Esophagus squamous epithelium (tissue), 5 donors: Measurements from ENCODE around the gene RASGEF1C. TPM values are rescaled to one million over a fixed set of nuclear protein-coding genes. Genes with fewer than 3 reads are reported as not detected.
"Not testable (repeated sequence)": the region's sequence is repeated elsewhere in the genome, so short reads cannot be mapped to it uniquely, and the experiment has no call there.

ENCODE experiments used
- DNase-seq: peaks from one replicate; lab custom pipeline; 2025; lab: John Stamatoyannopoulos, UW
- H3K27ac ChIP-seq, 4 donors: fragments of 200-600 bp; sonication (generic); one replicate each; pipeline ENCODE4 v1.5.1; 2016 to 2019; ENCODE audit warnings: mild to moderate bottlenecking in 1 of 4
- H3K27me3 ChIP-seq, 4 donors: fragments of 200-600 bp; sonication (generic); 1 replicate in 3 of 4; 2 replicates in 1 of 4; pipeline versions ENCODE4 v1.5.1 to v1.6.0; 2017 to 2021; ENCODE audit warnings: antibody characterized with exemption in 1 of 4
- H3K36me3 ChIP-seq, 3 donors: fragments of 200-600 bp; sonication (generic); one replicate each; pipeline ENCODE4 v1.5.1; 2016 to 2019
- H3K4me1 ChIP-seq, 3 donors: fragments of 200-600 bp; sonication (generic); one replicate each; pipeline ENCODE4 v1.5.1; 2017 to 2019
- H3K4me3 ChIP-seq, 4 donors: fragments of 200-600 bp; sonication (generic); 1 replicate in 3 of 4; 2 replicates in 1 of 4; pipeline ENCODE4 v1.5.1; 2016 to 2019; ENCODE audit warnings: mild to moderate bottlenecking in 2 of 4, moderate library complexity in 1 of 4
- H3K9me3 ChIP-seq, 3 donors: fragments of 200-600 bp; sonication (generic); one replicate each; pipeline ENCODE4 v1.5.1; 2016 to 2019
- CTCF ChIP-seq, 6 experiments: fragments of 450-650 bp in 4 of 6; fragments of 200-600 bp in 2 of 6; sonication (generic) in 2 of 6; IDR thresholded peaks; one replicate each; pipeline ENCODE4 v1.5.1; 2016 to 2019; ENCODE audit warnings: antibody characterized with exemption in 6 of 6, mild to moderate bottlenecking in 4 of 6, moderate library complexity in 4 of 6
- POLR2A ChIP-seq, 4 donors: fragments of 450-650 bp; IDR thresholded peaks; one replicate each; pipeline ENCODE4 v1.6.1; 2017; ENCODE audit warnings: antibody characterized with exemption in 4 of 4, mild to moderate bottlenecking in 4 of 4, moderate library complexity in 3 of 4
- WGBS, 2 donors: methylation state at CpG; one replicate each; pipeline ENCODE4 v1.1.5; 2018; 5-methylcytosine and 5-hydroxymethylcytosine counted together
- intact Hi-C: fragments of 100-400 bp; cut with DNase I; formaldehyde crosslinking; loops from one replicate; pipeline ENCODE4 v1.15.0; 2022
- total RNA-seq, 4 donors: library from RNA; depleted of rRNA; stranded (reverse); fragments of >200 nt; gene quantifications; one replicate each; pipeline ENCODE4 v1.1.0, GENCODE V29; 2016
- donor health status: DM: yes; HTN: yes; CAD: no.

The RASGEF1C gene
- total RNA-seq, 4 donors from 2014 or later = 0.19 to 0.26 TPM; not detected in 2

GRCh38 chr5:180093651-180094382 lies 115.2 kb downstream of the RASGEF1C start:
- H3K4me3 ChIP-seq = no peak overlapping the region
- TF ChIP-seq CTCF (IDR thresholded peaks at IDR 0.05) = no peak
- TF ChIP-seq POLR2A (IDR thresholded peaks at IDR 0.05) = peak in 1 of 4 donors; percentile 16
- WGBS, 2 donors = 66 to 73% methylated on average over 9 of the region's 9 CpGs
- no peaks in the 10 kb centered on the region for H3K36me3 ChIP-seq
- H3K27ac ChIP-seq = peak overlapping the region in 1 of 4 donors; percentile 6
- no peaks in the 10 kb centered on the region for H3K9me3 ChIP-seq
- peaks cover 5 to 18% (median 5%) of the 10 kb centered on the region in 3 donors for H3K4me1 ChIP-seq
- no peaks in the 10 kb centered on the region for H3K27me3 ChIP-seq
- intact Hi-C loops = no loop called here
- DNase-seq = no peak

- Histone ChIP-seq H3K27me3 (no peaks in the 10 kb centered on the region), H3K4me3 (no peak overlapping the region), H3K36me3 (no peaks in the 10 kb centered on the region), H3K4me1 (peaks cover 5 to 18% (median 5%) of the 10 kb centered on the region in 3 donors), H3K27ac (peak overlapping the region in 1 of 4 donors; percentile 6), H3K9me3 (no peaks in the 10 kb centered on the region)
- intact Hi-C loops = no loop called here
- DNase-seq = no peak
- TF ChIP-seq POLR2A (IDR thresholded peaks at IDR 0.05) = no peak
- TF ChIP-seq CTCF (IDR thresholded peaks at IDR 0.05) = no peak
- 91 to 96% methylated on average over 4 to 6 of the region's 6 CpGs for WGBS, 2 donors
Observed at GRCh38 chr5:180093241-180093640, 115.8 kb downstream of the RASGEF1C start.

- no peaks in the 10 kb centered on the region for H3K9me3 ChIP-seq
- peaks cover 5 to 18% (median 5%) of the 10 kb centered on the region in 3 donors for H3K4me1 ChIP-seq
- WGBS, 2 donors = 8 to 10% methylated on average over 2 to 11 of the region's 17 CpGs
- intact Hi-C loops = no loop called here
- TF ChIP-seq CTCF (IDR thresholded peaks at IDR 0.05) = peak in 3 of 6 experiments; percentile 14 to 27 (median 24)
- TF ChIP-seq POLR2A (IDR thresholded peaks at IDR 0.05) = no peak
- H3K27me3 ChIP-seq = no peaks in the 10 kb centered on the region
- peak overlapping the region in 2 of 4 donors; percentile 67 to 80 for H3K27ac ChIP-seq
- no peaks in the 10 kb centered on the region for H3K36me3 ChIP-seq
- peak overlapping the region in 3 of 4 donors; percentile 52 to 73 (median 55) for H3K4me3 ChIP-seq
- DNase-seq = no peak
Observed at GRCh38 chr5:180090769-180091546, 118.1 kb downstream of the RASGEF1C start.

- Histone ChIP-seq H3K4me3 (peak overlapping the region; percentile 30 to 73 (median 54)), H3K9me3 (no peaks in the 10 kb centered on the region), H3K36me3 (no peaks in the 10 kb centered on the region), H3K4me1 (peaks cover 5 to 18% (median 5%) of the 10 kb centered on the region in 3 donors), H3K27ac (peak overlapping the region; percentile 61 to 80 (median 68)), H3K27me3 (no peaks in the 10 kb centered on the region)
- intact Hi-C loops = no loop called here
- TF ChIP-seq POLR2A (IDR thresholded peaks at IDR 0.05) (peak in 1 of 4 donors; percentile 13), CTCF (IDR thresholded peaks at IDR 0.05) (peak; percentile 64 to 89 (median 72))
- no peak for DNase-seq
- WGBS, 2 donors = 8 to 10% methylated on average over 25 to 29 of the region's 58 CpGs
Observed at GRCh38 chr5:180090098-180090768, 118.8 kb downstream of the RASGEF1C start.

- peak overlapping the region in 3 of 4 donors; percentile 52 to 73 (median 55) for H3K4me3 ChIP-seq
- H3K9me3 ChIP-seq, H3K36me3 ChIP-seq, intact Hi-C loops, H3K27me3 ChIP-seq, DNase-seq: not testable (repeated sequence)
- peak overlapping the region in 2 of 4 donors; percentile 67 to 80 for H3K27ac ChIP-seq
- peaks cover 5 to 18% (median 5%) of the 10 kb centered on the region in 3 donors for H3K4me1 ChIP-seq
- 77 to 83% methylated on average over 18 of the region's 18 CpGs for WGBS, 2 donors
Observed at GRCh38 chr5:180089628-180090027, 119.4 kb downstream of the RASGEF1C start.
